HepG2 (cell line): ENCODE data around the gene FHIT. TPM values are rescaled to one million over a fixed set of nuclear protein-coding genes. Genes with fewer than 3 reads are reported as not detected.

Experiments used
- ATAC-seq: fragments of 200-7000 bp; cut with Tn5 transposase; 3 replicates; pipeline ENCODE4 v1.9.1; 2020; ENCODE audit warnings: mild to moderate bottlenecking, moderate library complexity
- BruUV-seq: library from RNA; stranded (reverse); fragments of 400-500 nt; replicated peaks from 2 replicates; lab custom pipeline; 2021; lab: Mats Ljungman, UMichigan
- CTCF ChIA-PET: fragments of 300-600 bp; formaldehyde crosslinking; extraction: SDS; loops from one replicate; lab custom pipeline; 2021; ENCODE audit warnings: low total read pairs, inconsistent platforms, low intra/inter-chr PET ratio; lab: Yijun Ruan, JAX
- POLR2A ChIA-PET: fragments of 350-600 bp; sonication (Branson Sonifier 250); formaldehyde crosslinking; loops from one replicate; lab custom pipeline; 2020; ENCODE audit warnings: antibody characterized with exemption, inconsistent platforms; lab: Yijun Ruan, JAX
- DNase-seq: peaks from one replicate; pipeline ENCODE4 v3.0.0-alpha.2; 2015; ENCODE audit warnings: low spot score
- FAIRE-seq: peaks from 3 replicates; lab custom pipeline; 2011; peaks lifted over from hg19 to GRCh38; lab: Jason Lieb, UNC
- H2AFZ ChIP-seq: one replicate; pipeline ENCODE4 v1.6.1; 2011; ENCODE audit warnings: low read length, inconsistent platforms
- H3K27ac ChIP-seq: fragments of 300-600 bp; 3 replicates; pipeline ENCODE4 v1.8.0; 2011; ENCODE audit warnings: mixed run types, mild to moderate bottlenecking, mixed read lengths, low read length, inconsistent platforms; ENCODE audit not compliant: insufficient read depth; ENCODE audit errors: extremely low read length
- H3K27me3 ChIP-seq, 2 experiments: fragments of 200-600 bp in 1 of 2; 2 replicates in 1 of 2; 3 replicates in 1 of 2; pipeline versions ENCODE4 v1.6.0 to v1.8.0; 2011; ENCODE audit warnings: low read length in 2 of 2, mild to moderate bottlenecking in 2 of 2, moderate library complexity in 2 of 2, inconsistent platforms in 1 of 2; ENCODE audit not compliant: insufficient read depth in 2 of 2, control insufficient read depth in 1 of 2
- H3K36me3 ChIP-seq, 2 experiments: fragments of 200-600 bp in 1 of 2; replicated peaks in 1 of 2; 2 replicates in 1 of 2; 3 replicates in 1 of 2; pipeline versions ENCODE4 v1.5.1 to v1.8.0; 2011; ENCODE audit warnings: low read length in 2 of 2, inconsistent platforms in 1 of 2; ENCODE audit not compliant: insufficient read depth in 2 of 2, control insufficient read depth in 1 of 2
- H3K4me1 ChIP-seq: 2 replicates; pipeline ENCODE4 v1.5.1; 2012; ENCODE audit warnings: low read length, inconsistent platforms; ENCODE audit not compliant: insufficient read depth
- H3K4me2 ChIP-seq: 2 replicates; pipeline ENCODE4 v1.6.0; 2011; ENCODE audit warnings: low read depth, low read length, inconsistent platforms
- H3K4me3 ChIP-seq, 3 experiments: fragments of 200-600 bp in 1 of 3; sonication (generic), shearing (Covaris generic) in 1 of 3; replicated peaks in 1 of 3; 2 replicates each; pipeline ENCODE4 v1.5.1; 2011 to 2016; ENCODE audit warnings: low read length in 3 of 3, inconsistent platforms in 2 of 3, low read depth in 2 of 3, mild to moderate bottlenecking in 2 of 3, control low read depth in 1 of 3, mixed read lengths in 1 of 3; ENCODE audit not compliant: insufficient read depth in 1 of 3
- H3K79me2 ChIP-seq: one replicate; pipeline ENCODE4 v1.6.1; 2011; ENCODE audit warnings: low read length, inconsistent platforms; ENCODE audit not compliant: insufficient read depth
- H3K9ac ChIP-seq: 2 replicates; pipeline ENCODE4 v1.6.0; 2011; ENCODE audit warnings: mild to moderate bottlenecking, low read depth, low read length, inconsistent platforms; ENCODE audit not compliant: insufficient read depth
- H3K9me3 ChIP-seq: 2 replicates; pipeline ENCODE4 v1.5.1; 2012; ENCODE audit warnings: mild to moderate bottlenecking, low read length
- H4K20me1 ChIP-seq: 2 replicates; pipeline ENCODE4 v1.6.0; 2011; ENCODE audit warnings: inconsistent platforms, mild to moderate bottlenecking, low read length, moderate library complexity; ENCODE audit not compliant: insufficient read depth
- ARID3A ChIP-seq: IDR thresholded peaks from 2 replicates; pipeline ENCODE4 v1.6.1; 2012; ENCODE audit warnings: low read depth, low read length, improper control_type of control experiment
- EP300 ChIP-seq, 3 experiments: sonication (generic) in 1 of 3; formaldehyde crosslinking in 1 of 3; IDR thresholded peaks; 2 replicates each; pipeline versions ENCODE4 v1.5.1 to v1.6.1; 2011 to 2020; ENCODE audit warnings: low read depth in 2 of 3, low read length in 2 of 3, borderline replicate concordance in 1 of 3, improper control_type of control experiment in 1 of 3, mild to moderate bottlenecking in 1 of 3, missing genetic modification reagents in 1 of 3, moderate library complexity in 1 of 3
- RNF219 ChIP-seq: sonication (generic); formaldehyde crosslinking; IDR thresholded peaks from 2 replicates; pipeline ENCODE4 v1.5.0; 2020; ENCODE audit warnings: mild to moderate bottlenecking, missing genetic modification reagents
- ZNF143 ChIP-seq: sonication (generic); formaldehyde crosslinking; IDR thresholded peaks from 2 replicates; pipeline ENCODE4 v1.4.0; 2020; ENCODE audit warnings: missing genetic modification reagents
- ZNF451 ChIP-seq: sonication (generic); formaldehyde crosslinking; IDR thresholded peaks from 2 replicates; pipeline ENCODE4 v1.5.0; 2020; ENCODE audit warnings: mild to moderate bottlenecking, missing genetic modification reagents
- in situ Hi-C: cut with HindIII; loops from 2 replicates; pipeline ENCODE4 v1.10.0; 2017; ENCODE audit warnings: low pct_unique_long_range_greater_than_20kb; ENCODE audit not compliant: extremely low pct_ligation_motif_present
- intact Hi-C: fragments of 100-400 bp; cut with micrococcal nuclease; formaldehyde crosslinking; loops from one replicate; pipeline ENCODE4 v1.10.0; 2022; ENCODE audit not compliant: unreplicated experiment
- polyA plus RNA-seq, 8 experiments: library from polyadenylated mRNA; depleted of rRNA in 3 of 8; stranded (reverse) in 7 of 8; unstranded in 1 of 8; fragments of >200 nt; fragmentation: Illumina TruSeq in 4 of 8; extraction: Trizol in 4 of 8; gene quantifications; 2 replicates each; pipeline versions ENCODE4 v1.2.1 to v1.2.3, GENCODE V29; 2011 to 2016; ENCODE audit warnings: low read depth in 4 of 8, missing spikeins in 1 of 8, mixed read lengths in 1 of 8; ENCODE audit not compliant: insufficient read depth in 1 of 8
- total RNA-seq, 5 experiments: library from RNA; depleted of rRNA; stranded (reverse); fragments of >200 nt; fragmentation: Illumina TruSeq; extraction: Trizol; gene quantifications; 2 replicates each; pipeline ENCODE4 v1.2.3, GENCODE V29; 2016; ENCODE audit warnings: low read depth in 1 of 5
- TF ChIP-seq, protein P1 (sequence below): sonication (generic); formaldehyde crosslinking; IDR thresholded peaks from 2 replicates; pipeline ENCODE4 v1.4.0; 2020; ENCODE audit warnings: missing genetic modification reagents

FHIT gene
- total and polyA plus RNA-seq, 2 of the 13 experiments (the other 11 are each of a cell fraction or from before 2014, with no cell fraction given): 4.0 to 4.6 TPM

GRCh38 chr3:60798456-60798855, 452.8 kb downstream of the FHIT start:
- TF ChIP-seq ZNF451: no peak
- no peak for TF ChIP-seq EP300 (IDR thresholded peaks at IDR 0.05; ENCODE audit: low read depth in 2 of 2, low read length in 2 of 2)
- no peak for TF ChIP-seq EP300 (CRISPR knock-in tag; IDR thresholded peaks at IDR 0.05; ENCODE audit: borderline replicate concordance)
- TF ChIP-seq ZNF143 (CRISPR knock-in tag): no peak
- TF ChIP-seq RNF219 (CRISPR knock-in tag): no peak
- TF ChIP-seq, protein P1, sequence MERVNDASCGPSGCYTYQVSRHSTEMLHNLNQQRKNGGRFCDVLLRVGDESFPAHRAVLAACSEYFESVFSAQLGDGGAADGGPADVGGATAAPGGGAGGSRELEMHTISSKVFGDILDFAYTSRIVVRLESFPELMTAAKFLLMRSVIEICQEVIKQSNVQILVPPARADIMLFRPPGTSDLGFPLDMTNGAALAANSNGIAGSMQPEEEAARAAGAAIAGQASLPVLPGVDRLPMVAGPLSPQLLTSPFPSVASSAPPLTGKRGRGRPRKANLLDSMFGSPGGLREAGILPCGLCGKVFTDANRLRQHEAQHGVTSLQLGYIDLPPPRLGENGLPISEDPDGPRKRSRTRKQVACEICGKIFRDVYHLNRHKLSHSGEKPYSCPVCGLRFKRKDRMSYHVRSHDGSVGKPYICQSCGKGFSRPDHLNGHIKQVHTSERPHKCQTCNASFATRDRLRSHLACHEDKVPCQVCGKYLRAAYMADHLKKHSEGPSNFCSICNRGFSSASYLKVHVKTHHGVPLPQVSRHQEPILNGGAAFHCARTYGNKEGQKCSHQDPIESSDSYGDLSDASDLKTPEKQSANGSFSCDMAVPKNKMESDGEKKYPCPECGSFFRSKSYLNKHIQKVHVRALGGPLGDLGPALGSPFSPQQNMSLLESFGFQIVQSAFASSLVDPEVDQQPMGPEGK (CRISPR knock-in tag): no peak
- TF ChIP-seq ARID3A: no peak
- Histone ChIP-seq H3K4me2 (no peak overlapping the region), H3K27me3 (no peaks in the 10 kb centered on the region), H2AFZ (no peak overlapping the region), H3K9me3 (no peaks in the 10 kb centered on the region), H3K36me3 (no peaks in the 10 kb centered on the region), H3K4me1 (no peaks in the 10 kb centered on the region), H3K9ac (no peak overlapping the region), H3K4me3 (no peak overlapping the region), H3K79me2 (no peaks in the 10 kb centered on the region), H4K20me1 (no peaks in the 10 kb centered on the region), H3K27ac (no peak overlapping the region)
- FAIRE-seq: no peak
- DNase-seq: no peak
- POLR2A ChIA-PET: no interaction called here
- intact Hi-C loops: no loop called here
- CTCF ChIA-PET: no interaction called here
- BruUV-seq: no TSS peak
- no peak for ATAC-seq
- in situ Hi-C loops: no loop called here
